IMR-90 (cell line): ENCODE results near the gene IQCE. TPM values are rescaled to one million over a fixed set of nuclear protein-coding genes. Genes with fewer than 3 reads are reported as not detected.

Experiments used
- ATAC-seq: fragments of 200-7000 bp; cut with Tn5 transposase; 2 replicates; pipeline ENCODE4 v1.9.1; 2020; ENCODE audit warnings: low read depth, mild to moderate bottlenecking, moderate library complexity
- BruUV-seq: library from RNA; stranded (reverse); fragments of 400-500 nt; replicated peaks from 2 replicates; lab custom pipeline; 2021; lab: Mats Ljungman, UMichigan
- CTCF ChIA-PET: fragments of 300-600 bp; formaldehyde crosslinking; extraction: SDS; loops from one replicate; lab custom pipeline; 2021; ENCODE audit warnings: antibody characterized with exemption; lab: Yijun Ruan, JAX
- POLR2A ChIA-PET: fragments of 300-600 bp; sonication (Branson Sonifier 250); formaldehyde crosslinking; loops from one replicate; lab custom pipeline; 2022; ENCODE audit warnings: antibody characterized with exemption; ENCODE audit not compliant: unreplicated experiment; lab: Charles Lee
- DNase-seq: peaks from one replicate; pipeline ENCODE4 v3.0.0; 2013
- H2AFZ ChIP-seq: replicated peaks from 2 replicates; pipeline ENCODE3; 2013; ENCODE audit warnings: low read length, mild to moderate bottlenecking; ENCODE audit not compliant: poor library complexity
- H2AK5ac ChIP-seq: 2 replicates; pipeline ENCODE4 v1.6.1; 2013; ENCODE audit warnings: low read depth, low read length, inconsistent platforms
- H2AK9ac ChIP-seq: replicated peaks from 2 replicates; pipeline ENCODE3; 2013; ENCODE audit warnings: mild to moderate bottlenecking, low read depth, low read length, moderate library complexity; ENCODE audit not compliant: poor library complexity
- H2BK120ac ChIP-seq: 2 replicates; pipeline ENCODE4 v1.6.1; 2013; ENCODE audit warnings: low read depth, low read length, inconsistent platforms
- H2BK15ac ChIP-seq: 3 replicates; pipeline ENCODE4 v1.6.1; 2013; ENCODE audit warnings: low read depth, low read length, inconsistent platforms
- H2BK20ac ChIP-seq: 2 replicates; pipeline ENCODE4 v1.6.1; 2013; ENCODE audit warnings: low read depth, mild to moderate bottlenecking, inconsistent platforms, low read length, moderate library complexity
- H2BK5ac ChIP-seq: 2 replicates; pipeline ENCODE4 v1.6.1; 2013; ENCODE audit warnings: mild to moderate bottlenecking, low read depth, low read length, inconsistent platforms; ENCODE audit not compliant: poor library complexity, severe bottlenecking
- H3K14ac ChIP-seq: replicated peaks from 2 replicates; pipeline ENCODE4 v1.6.1; 2013; ENCODE audit warnings: low read depth, low read length, inconsistent platforms
- H3K18ac ChIP-seq: 2 replicates; pipeline ENCODE4 v1.6.1; 2013; ENCODE audit warnings: low read depth, low read length, control low read depth
- H3K23ac ChIP-seq: 2 replicates; pipeline ENCODE4 v1.6.1; 2013; ENCODE audit warnings: low read depth, low read length, inconsistent platforms
- H3K27ac ChIP-seq: 2 replicates; pipeline ENCODE4 v1.5.1; 2013; ENCODE audit warnings: mild to moderate bottlenecking, control low read depth, low read length; ENCODE audit not compliant: insufficient read depth
- H3K27me3 ChIP-seq: 2 replicates; pipeline ENCODE4 v1.6.1; 2013; ENCODE audit warnings: low read length; ENCODE audit not compliant: control insufficient read depth, insufficient read depth
- H3K36me3 ChIP-seq: 2 replicates; pipeline ENCODE4 v1.6.1; 2013; ENCODE audit warnings: low read length, mixed read lengths; ENCODE audit not compliant: control insufficient read depth, insufficient read depth
- H3K4ac ChIP-seq: 2 replicates; pipeline ENCODE4 v1.6.1; 2013; ENCODE audit warnings: low read depth, low read length, inconsistent platforms
- H3K4me1 ChIP-seq: 2 replicates; pipeline ENCODE4 v1.6.1; 2013; ENCODE audit warnings: low read length, mixed read lengths; ENCODE audit not compliant: control insufficient read depth, insufficient read depth
- H3K4me2 ChIP-seq: 2 replicates; pipeline ENCODE4 v1.6.1; 2013; ENCODE audit warnings: low read depth, mild to moderate bottlenecking, control low read depth, low read length, moderate library complexity
- H3K4me3 ChIP-seq: 2 replicates; pipeline ENCODE4 v1.5.1; 2013; ENCODE audit warnings: low read depth, mild to moderate bottlenecking, control low read depth, low read length, moderate library complexity; ENCODE audit not compliant: insufficient read depth
- H3K56ac ChIP-seq: 2 replicates; pipeline ENCODE4 v1.6.1; 2013; ENCODE audit warnings: low read length, inconsistent platforms; ENCODE audit not compliant: insufficient read depth; ENCODE audit errors: extremely low read depth
- H3K79me1 ChIP-seq, 2 experiments: 2 replicates each; pipeline ENCODE4 v1.6.1; 2013; ENCODE audit warnings: low read length in 2 of 2, inconsistent platforms in 1 of 2, low read depth in 1 of 2
- H3K9ac ChIP-seq: 2 replicates; pipeline ENCODE4 v1.6.1; 2013; ENCODE audit warnings: low read depth, low read length, control low read depth
- H3K9me1 ChIP-seq: 2 replicates; pipeline ENCODE4 v1.6.1; 2013; ENCODE audit warnings: low read length, inconsistent platforms; ENCODE audit not compliant: insufficient read depth
- H3K9me3 ChIP-seq: 2 replicates; pipeline ENCODE4 v1.6.1; 2013; ENCODE audit warnings: low read length; ENCODE audit not compliant: control insufficient read depth, insufficient read depth
- H4K20me1 ChIP-seq: 2 replicates; pipeline ENCODE4 v1.6.1; 2013; ENCODE audit warnings: low read length, inconsistent platforms; ENCODE audit not compliant: insufficient read depth
- H4K5ac ChIP-seq: 2 replicates; pipeline ENCODE4 v1.6.1; 2013; ENCODE audit warnings: mild to moderate bottlenecking, low read depth, low read length, control low read depth
- H4K8ac ChIP-seq, 2 experiments: 2 replicates each; pipeline ENCODE4 v1.6.1; 2013; ENCODE audit warnings: low read depth in 2 of 2, low read length in 2 of 2, control low read depth in 1 of 2, inconsistent platforms in 1 of 2
- H4K91ac ChIP-seq: 2 replicates; pipeline ENCODE4 v1.6.1; 2013; ENCODE audit warnings: low read depth, low read length, inconsistent platforms; ENCODE audit not compliant: insufficient read depth
- BHLHE40 ChIP-seq: fragments of 150-350 bp; IDR thresholded peaks from 2 replicates; pipeline ENCODE4 v1.6.1; 2016; ENCODE audit warnings: mild to moderate bottlenecking, low read depth, low read length
- CEBPB ChIP-seq: IDR thresholded peaks from 2 replicates; pipeline ENCODE4 v1.6.1; 2012; ENCODE audit warnings: low read depth, low read length, improper control_type of control experiment
- CHD1 ChIP-seq: IDR thresholded peaks from 2 replicates; pipeline ENCODE4 v1.6.1; 2012; ENCODE audit warnings: low read depth, low read length, improper control_type of control experiment
- MAZ ChIP-seq: IDR thresholded peaks from 2 replicates; pipeline ENCODE4 v1.6.1; 2012; ENCODE audit warnings: low read depth, mild to moderate bottlenecking, low read length, improper control_type of control experiment, moderate library complexity, borderline replicate concordance
- RCOR1 ChIP-seq: IDR thresholded peaks from 2 replicates; pipeline ENCODE4 v1.6.1; 2012; ENCODE audit warnings: mild to moderate bottlenecking, low read length, improper control_type of control experiment; ENCODE audit not compliant: insufficient replicate concordance
- WGBS, 2 experiments: methylation state at CpG; one replicate each; pipeline versions ENCODE4 v1.1.5 to v1.1.7; 2013; ENCODE audit warnings: missing lambda C conversion rate in 2 of 2; ENCODE audit not compliant: insufficient read length in 1 of 2; ENCODE audit errors: extremely low coverage in 2 of 2; 5-methylcytosine and 5-hydroxymethylcytosine counted together
- dilution Hi-C: fragments of 300-500 bp; cut with HindIII; formaldehyde crosslinking; loops from one replicate; pipeline ENCODE4 v1.14.3; 2018; ENCODE audit warnings: low sequenced_read_pairs; ENCODE audit not compliant: unreplicated experiment
- in situ Hi-C: fragments of 300-500 bp; cut with MboI; formaldehyde crosslinking; loops from 3 replicates; pipeline ENCODE4 v1.14.3; 2019; ENCODE audit warnings: low sequenced_read_pairs, inconsistent platforms, mixed read lengths
- intact Hi-C: fragments of 100-400 bp; cut with micrococcal nuclease; formaldehyde crosslinking; loops from 2 replicates; pipeline ENCODE4 v1.10.0; 2022
- polyA plus RNA-seq, 3 experiments: library from polyadenylated mRNA; depleted of rRNA; stranded (reverse); fragments of >200 nt; gene quantifications; 2 replicates each; pipeline ENCODE4 v1.2.3, GENCODE V29; 2012; ENCODE audit warnings: low replicate concordance in 1 of 3
- total RNA-seq: library from RNA; depleted of rRNA; stranded (reverse); fragments of >200 nt; gene quantifications from 2 replicates; pipeline ENCODE4 v1.2.3, GENCODE V29; 2012

Gene IQCE
- total and polyA plus RNA-seq, 2 of the 4 experiments (the other 2 are of a cell fraction), result 5.0 to 6.3 TPM

DNA sequence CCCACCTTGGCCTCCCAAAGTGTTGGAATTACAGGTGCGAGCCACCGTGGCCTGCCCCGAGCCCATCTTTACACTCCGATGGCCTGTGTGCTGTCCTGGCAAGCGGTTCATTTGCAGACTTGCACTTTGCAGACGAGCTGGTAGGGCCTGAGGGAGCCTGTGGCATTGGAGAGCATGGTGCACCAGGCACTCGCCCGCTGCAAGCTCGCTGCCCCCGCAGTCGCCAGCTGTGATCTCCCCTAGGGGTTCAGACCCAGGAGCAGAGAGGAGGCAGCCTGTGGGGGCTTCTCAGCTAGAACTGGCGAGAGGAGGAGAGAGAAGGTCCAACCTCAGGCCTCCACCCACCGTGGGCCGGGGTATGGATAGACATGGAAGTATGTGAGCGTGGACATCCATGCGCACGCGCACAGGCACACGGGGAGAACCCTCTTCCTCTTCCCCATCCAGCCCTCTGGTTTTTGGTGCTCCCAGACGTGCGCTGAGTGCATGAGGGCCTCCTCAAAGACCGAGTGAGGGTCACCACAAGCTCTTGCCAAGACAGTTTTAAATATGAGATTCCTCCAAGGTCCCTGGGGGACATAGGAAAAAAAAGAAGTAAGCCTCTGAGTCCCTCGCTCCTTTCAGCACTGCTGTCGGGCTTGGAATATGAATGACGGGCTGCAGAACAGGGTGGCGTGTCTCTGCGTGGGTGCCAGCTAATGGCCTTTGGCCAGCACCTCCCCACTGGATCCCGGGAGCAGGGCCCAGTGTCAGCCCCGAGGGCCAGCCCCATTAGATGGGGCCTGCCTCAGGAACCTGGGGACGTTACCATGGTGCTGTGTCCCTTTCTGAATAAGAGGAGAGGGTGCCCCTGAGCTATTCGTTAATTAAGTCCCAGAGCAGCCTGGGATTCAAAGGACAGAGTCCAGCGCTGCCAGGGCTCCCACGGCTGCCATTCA is 57.9 kb downstream of the IQCE start:
- no peak overlapping the region for H3K4me2 ChIP-seq
- H3K36me3 ChIP-seq, result no peaks in the 10 kb centered on the region
- H3K9me1 ChIP-seq, result peaks cover 4% of the 10 kb centered on the region; the same call in 1 of the 2 replicates
- peaks cover 7% of the 10 kb centered on the region for H4K20me1 ChIP-seq
- 76% methylated on average over 6 of the region's 33 CpGs; no CpG with 5 or more reads in 1 of the 2 experiments for WGBS, 2 experiments
- H3K9ac ChIP-seq, result no peak overlapping the region
- no peak overlapping the region for H2AFZ ChIP-seq
- peak overlapping the region; percentile 9 for H2AK9ac ChIP-seq
- H3K56ac ChIP-seq, result no peak overlapping the region
- no peak overlapping the region for H4K8ac ChIP-seq
- in situ Hi-C loops, result no loop called here
- dilution Hi-C loops, result no loop called here
- peaks cover 19% of the 10 kb centered on the region for H3K4me1 ChIP-seq
- DNase-seq (no peak), ATAC-seq (no peak)
- no peak overlapping the region for H2BK120ac ChIP-seq
- no peak overlapping the region for H2AK5ac ChIP-seq
- CTCF ChIA-PET, result interaction anchor here (0.6 kb wide), 1 partner anchor 144 kb away, joined by 3 read pairs; no protein-coding TSS in a partner anchor
- TF ChIP-seq RCOR1, result no peak
- TF ChIP-seq BHLHE40, result no peak
- TF ChIP-seq CEBPB, result no peak
- TF ChIP-seq CHD1, result no peak
- TF ChIP-seq MAZ, result no peak
- H3K4ac ChIP-seq, result no peak overlapping the region
- H2BK15ac ChIP-seq, result no peak overlapping the region
- H3K23ac ChIP-seq, result no peak overlapping the region
- no TSS peak for BruUV-seq
- intact Hi-C loops, result no loop called here
- POLR2A ChIA-PET, result no interaction called here
- H2BK20ac ChIP-seq, result no peak overlapping the region
- H3K14ac ChIP-seq, result no peak overlapping the region
- no peak overlapping the region for H4K91ac ChIP-seq
- no peaks in the 10 kb centered on the region for H3K9me3 ChIP-seq
- no peak overlapping the region for H2BK5ac ChIP-seq
- H4K5ac ChIP-seq, result no peak overlapping the region
- H3K27me3 ChIP-seq, result peaks cover 2% of the 10 kb centered on the region
- H3K27ac ChIP-seq, result no peak overlapping the region
- H3K79me1 ChIP-seq, result no peaks in the 10 kb centered on the region
- H3K18ac ChIP-seq, result no peak overlapping the region
- no peak overlapping the region for H3K4me3 ChIP-seq
